ENCODE measurements around the gene MRGPRD. TPM values are rescaled to one million over a fixed set of nuclear protein-coding genes. Genes with fewer than 3 reads are reported as not detected.

Gene MRGPRD
- total and polyA plus RNA-seq, 2 of the 8 experiments (the other 6 are each of a cell fraction or from before 2014, with no cell fraction given), result not detected

- Histone ChIP-seq H2BK5ac (ENCODE audit: low read depth, low read length) (no peak overlapping the region), H3K36me3 (ENCODE audit: control insufficient read depth in 2 of 4, insufficient read depth in 4 of 4, low read length in 3 of 4) (no peaks in the 10 kb centered on the region; a peak in 1 of 8 replicates), H3K4me1 (replicated peaks in 1 of 4; ENCODE audit: control insufficient read depth in 3 of 4, insufficient read depth in 4 of 4, low read length in 3 of 4) (peaks cover 0 to 2% (median 1%) of the 10 kb centered on the region in 4 experiments; a peak in 2 of 7 replicates), H2AK5ac (ENCODE audit: low read depth, low read length) (no peak overlapping the region), H3K4me2 (ENCODE audit: insufficient read depth in 1 of 2, low read depth in 2 of 2, low read length in 2 of 2) (no peak overlapping the region), H3K23me2 (ENCODE audit: low read depth, low read length) (no peaks in the 10 kb centered on the region), H3K9ac (replicated peaks in 1 of 4; ENCODE audit: extremely low read depth in 1 of 4, low read depth in 3 of 4, low read length in 3 of 4) (no peak overlapping the region), H3K18ac (ENCODE audit: extremely low read depth, low read length) (no peak overlapping the region), H4K8ac (ENCODE audit: extremely low read depth, insufficient read depth, low read length) (no peak overlapping the region), H3K4ac (replicated peaks; ENCODE audit: insufficient read length, low read depth, low read length) (no peak overlapping the region), H3K79me2 (ENCODE audit: control insufficient read depth in 1 of 2, insufficient read depth in 2 of 2, low read length in 2 of 2) (no peaks in the 10 kb centered on the region), H4K5ac (ENCODE audit: insufficient read length, low read depth, low read length) (no peak overlapping the region), H2BK15ac (ENCODE audit: low read length) (no peak overlapping the region), H2BK20ac (ENCODE audit: low read length) (no peak overlapping the region), H4K91ac (replicated peaks; ENCODE audit: insufficient read length, low read length) (no peak overlapping the region), H3K4me3 (ENCODE audit: extremely low read depth in 1 of 4, insufficient read depth in 2 of 4, low read depth in 3 of 4, low read length in 4 of 4) (no peak overlapping the region; a peak in 1 of 8 replicates), H3K79me1 (ENCODE audit: low read depth, low read length) (no peaks in the 10 kb centered on the region), H3K9me3 (ENCODE audit: insufficient read depth in 2 of 2, low read depth in 1 of 2, low read length in 1 of 2) (no peaks in the 10 kb centered on the region), H2BK120ac (replicated peaks; ENCODE audit: low read depth, low read length) (no peak overlapping the region), H3K27me3 (replicated peaks in 1 of 4; ENCODE audit: control insufficient read depth in 3 of 4, extremely low read depth in 1 of 4, insufficient read depth in 3 of 4, low read length in 3 of 4) (no peaks in the 10 kb centered on the region), H3K56ac (replicated peaks; ENCODE audit: insufficient read length, low read depth, low read length) (no peak overlapping the region), H3K14ac (ENCODE audit: insufficient read length) (no peak overlapping the region), H3K27ac (ENCODE audit: low read depth, low read length) (no peak overlapping the region), H2BK12ac (ENCODE audit: low read depth, low read length) (no peak overlapping the region), H2AFZ (ENCODE audit: low read length) (no peak overlapping the region), H4K20me1 (replicated peaks in 1 of 2; ENCODE audit: control insufficient read depth in 1 of 2, insufficient read depth in 2 of 2, low read length in 2 of 2) (no peaks in the 10 kb centered on the region), H3K23ac (ENCODE audit: insufficient read length) (no peak overlapping the region)
- DNase-seq (ENCODE audit: low read depth in 1 of 2, low spot score in 2 of 2), result no peak
- ChIA-PET CTCF (ENCODE audit: partially characterized antibody) (interaction anchor here (0.9 to 3.2 kb wide), 8 partner anchors 10 to 50 kb away, joined by 3 to 8 read pairs (median 4); partner anchors contain the start of gene MRGPRD), POLR2A (ENCODE audit: partially characterized antibody) (interaction anchor here (1.3 to 2.5 kb wide), 2 partner anchors 11 to 49 kb away, joined by 6 to 9 read pairs; partner anchors contain the start of gene TPCN2)
- 91% methylated on average over 7 of the region's 8 CpGs; no CpG with 5 or more reads in 1 of the 2 experiments for WGBS, 2 experiments (ENCODE audit: extremely low coverage in 1 of 2, insufficient coverage in 1 of 2, insufficient read length in 1 of 2, insufficient replicate concordance in 2 of 2, low coverage in 1 of 2, low lambda C conversion rate in 2 of 2, missing lambda C conversion rate in 1 of 2)
- FAIRE-seq, result no peak
- TF ChIP-seq BRCA1 (IDR thresholded peaks at IDR 0.05; ENCODE audit: low read depth, low read length) (no peak), RAD21 (IDR thresholded peaks at IDR 0.05 in 1 of 2, conservative IDR thresholded peaks at IDR 0.05 in 1 of 2; ENCODE audit: low read depth in 2 of 2, low read length in 2 of 2) (peak in 1 of 2 experiments; percentile 21; a peak in 2 of 4 replicates), EGR1 (IDR thresholded peaks at IDR 0.05; ENCODE audit: borderline replicate concordance, low read depth, low read length) (no peak), CTCF (IDR thresholded peaks at IDR 0.05; ENCODE audit: control extremely low read depth in 1 of 3, insufficient read depth in 1 of 3, low read depth in 1 of 3, low read length in 3 of 3) (peak in 2 of 3 experiments; percentile 28 to 42; a peak in 2 of 4 replicates)
Observed at GRCh38 chr11:69000831-69001242, 20.1 kb upstream of the MRGPRD start.

Data from H1 (cell line).